GM23338 (cell line): ENCODE measurements around the gene SLC5A2.

ENCODE experiments used
- CREB1 ChIP-seq: fragments of 250-450 bp; sonication (Bioruptor Pico); IDR thresholded peaks from 2 replicates; pipeline ENCODE4 v1.5.0; 2020; ENCODE audit warnings: low read depth, mild to moderate bottlenecking, moderate library complexity
- CTCF ChIP-seq, 2 experiments: fragments of 200-600 bp in 1 of 2; sonication (generic) in 1 of 2; conservative IDR thresholded peaks; 2 replicates each; pipeline versions ENCODE4 v1.5.1 to v1.6.1; 2016 to 2017; ENCODE audit warnings: antibody characterized with exemption in 2 of 2, low read depth in 2 of 2, mild to moderate bottlenecking in 2 of 2, moderate library complexity in 1 of 2
- ETS1 ChIP-seq: IDR thresholded peaks from 2 replicates; pipeline ENCODE4 v1.6.1; 2016; ENCODE audit warnings: antibody characterized with exemption
- EZH2 ChIP-seq: fragments of 200-600 bp; sonication (generic); IDR thresholded peaks from one replicate; pipeline ENCODE4 v1.8.0; 2017; ENCODE audit warnings: antibody characterized with exemption, mild to moderate bottlenecking, low read depth; ENCODE audit not compliant: unreplicated experiment
- EZH2phosphoT487 ChIP-seq: fragments of 200-600 bp; sonication (generic); IDR thresholded peaks from one replicate; pipeline ENCODE4 v1.8.1; 2018; ENCODE audit warnings: antibody characterized with exemption; ENCODE audit not compliant: unreplicated experiment
- JUNB ChIP-seq: IDR thresholded peaks from one replicate; pipeline ENCODE4 v1.6.1; 2016; ENCODE audit warnings: antibody characterized with exemption; ENCODE audit not compliant: unreplicated experiment
- NANOG ChIP-seq: IDR thresholded peaks from 2 replicates; pipeline ENCODE4 v1.6.1; 2016; ENCODE audit warnings: antibody characterized with exemption, borderline replicate concordance
- POLR2AphosphoS5 ChIP-seq: IDR thresholded peaks from 2 replicates; pipeline ENCODE4 v1.6.1; 2016; ENCODE audit warnings: antibody characterized with exemption, low read depth
- STAT1 ChIP-seq: IDR thresholded peaks from one replicate; pipeline ENCODE4 v1.6.1; 2016; ENCODE audit warnings: antibody characterized with exemption; ENCODE audit not compliant: unreplicated experiment
- ZNF114 ChIP-seq: fragments of 250-450 bp; sonication (Bioruptor Pico); IDR thresholded peaks from 2 replicates; pipeline ENCODE4 v1.5.0; 2020; ENCODE audit warnings: mild to moderate bottlenecking, moderate library complexity
- ZNF331 ChIP-seq: fragments of 250-450 bp; sonication (Bioruptor Pico); IDR thresholded peaks from 2 replicates; pipeline ENCODE4 v1.5.0; 2020; ENCODE audit warnings: low read depth, mild to moderate bottlenecking, moderate library complexity
- TF ChIP-seq, protein P1 (sequence below): IDR thresholded peaks from one replicate; pipeline ENCODE4 v1.6.1; 2018; ENCODE audit warnings: antibody characterized with exemption; ENCODE audit not compliant: unreplicated experiment

DNA sequence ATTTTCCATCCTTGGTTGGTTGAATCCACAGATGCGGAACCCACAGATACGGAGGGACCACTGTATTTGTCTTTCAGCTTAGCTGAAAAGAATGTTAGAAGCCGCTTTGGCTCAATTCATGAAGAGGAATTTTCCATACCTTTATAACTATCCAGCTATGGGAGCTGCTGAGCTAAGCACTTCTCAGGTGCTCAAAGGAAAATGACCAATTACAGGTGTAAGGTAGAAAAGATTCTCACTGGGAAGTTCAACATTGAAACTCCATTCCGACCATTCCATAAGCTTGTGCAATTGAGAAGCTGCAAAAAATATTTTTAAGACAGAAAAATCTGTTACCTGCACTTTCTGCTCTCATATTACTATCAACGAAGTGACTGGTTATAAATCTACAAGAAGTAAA, 47.5 kb downstream of the SLC5A2 start:
- TF ChIP-seq CTCF (conservative IDR thresholded peaks at IDR 0.05; ENCODE audit: low read depth in 2 of 2) (no peak), NANOG (no peak), EZH2phosphoT487 (no peak), CREB1 (CRISPR knock-in tag) (no peak), POLR2AphosphoS5 (no peak), EZH2 (no peak), ETS1 (no peak), JUNB (no peak), STAT1 (no peak), ZNF331 (CRISPR knock-in tag) (no peak), ZNF114 (CRISPR knock-in tag) (no peak)
- TF ChIP-seq, protein P1, sequence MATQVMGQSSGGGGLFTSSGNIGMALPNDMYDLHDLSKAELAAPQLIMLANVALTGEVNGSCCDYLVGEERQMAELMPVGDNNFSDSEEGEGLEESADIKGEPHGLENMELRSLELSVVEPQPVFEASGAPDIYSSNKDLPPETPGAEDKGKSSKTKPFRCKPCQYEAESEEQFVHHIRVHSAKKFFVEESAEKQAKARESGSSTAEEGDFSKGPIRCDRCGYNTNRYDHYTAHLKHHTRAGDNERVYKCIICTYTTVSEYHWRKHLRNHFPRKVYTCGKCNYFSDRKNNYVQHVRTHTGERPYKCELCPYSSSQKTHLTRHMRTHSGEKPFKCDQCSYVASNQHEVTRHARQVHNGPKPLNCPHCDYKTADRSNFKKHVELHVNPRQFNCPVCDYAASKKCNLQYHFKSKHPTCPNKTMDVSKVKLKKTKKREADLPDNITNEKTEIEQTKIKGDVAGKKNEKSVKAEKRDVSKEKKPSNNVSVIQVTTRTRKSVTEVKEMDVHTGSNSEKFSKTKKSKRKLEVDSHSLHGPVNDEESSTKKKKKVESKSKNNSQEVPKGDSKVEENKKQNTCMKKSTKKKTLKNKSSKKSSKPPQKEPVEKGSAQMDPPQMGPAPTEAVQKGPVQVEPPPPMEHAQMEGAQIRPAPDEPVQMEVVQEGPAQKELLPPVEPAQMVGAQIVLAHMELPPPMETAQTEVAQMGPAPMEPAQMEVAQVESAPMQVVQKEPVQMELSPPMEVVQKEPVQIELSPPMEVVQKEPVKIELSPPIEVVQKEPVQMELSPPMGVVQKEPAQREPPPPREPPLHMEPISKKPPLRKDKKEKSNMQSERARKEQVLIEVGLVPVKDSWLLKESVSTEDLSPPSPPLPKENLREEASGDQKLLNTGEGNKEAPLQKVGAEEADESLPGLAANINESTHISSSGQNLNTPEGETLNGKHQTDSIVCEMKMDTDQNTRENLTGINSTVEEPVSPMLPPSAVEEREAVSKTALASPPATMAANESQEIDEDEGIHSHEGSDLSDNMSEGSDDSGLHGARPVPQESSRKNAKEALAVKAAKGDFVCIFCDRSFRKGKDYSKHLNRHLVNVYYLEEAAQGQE: no peak
